HEK293 (cell line): ENCODE measurements around the gene CASKIN1.

Experiments used
- CTCF ChIP-seq: fragments of 450-650 bp; formaldehyde crosslinking; IDR thresholded peaks from 2 replicates; pipeline ENCODE4 v1.5.1; 2016; ENCODE audit warnings: missing biosample characterization, missing genetic modification characterization
- MZF1 ChIP-seq: fragments of 450-650 bp; formaldehyde crosslinking; IDR thresholded peaks from 2 replicates; pipeline ENCODE4 v1.5.1; 2017; ENCODE audit warnings: missing biosample characterization, missing genetic modification characterization, borderline replicate concordance
- SETDB1 ChIP-seq: IDR thresholded peaks from one replicate; pipeline ENCODE4 v1.6.1; 2017; ENCODE audit warnings: mild to moderate bottlenecking, low read length, moderate library complexity, mixed read lengths; ENCODE audit not compliant: insufficient read length
- ZBTB20 ChIP-seq: fragments of 450-650 bp; formaldehyde crosslinking; IDR thresholded peaks from 2 replicates; pipeline ENCODE4 v1.5.1; 2016; ENCODE audit warnings: missing biosample characterization, missing genetic modification characterization
- ZBTB21 ChIP-seq: fragments of 450-650 bp; formaldehyde crosslinking; IDR thresholded peaks from 2 replicates; pipeline ENCODE4 v1.5.1; 2017; ENCODE audit warnings: missing biosample characterization, missing genetic modification characterization
- ZNF221 ChIP-seq: fragments of 450-650 bp; formaldehyde crosslinking; IDR thresholded peaks from 2 replicates; pipeline ENCODE4 v1.5.1; 2017; ENCODE audit warnings: missing biosample characterization, missing genetic modification characterization, borderline replicate concordance
- ZNF311 ChIP-seq: fragments of 450-650 bp; formaldehyde crosslinking; IDR thresholded peaks from 2 replicates; pipeline ENCODE4 v1.5.1; 2017; ENCODE audit warnings: missing biosample characterization, missing genetic modification characterization, borderline replicate concordance
- ZNF354C ChIP-seq: fragments of 450-650 bp; formaldehyde crosslinking; IDR thresholded peaks from 2 replicates; pipeline ENCODE4 v1.5.1; 2016; ENCODE audit warnings: missing biosample characterization, missing genetic modification characterization, low read depth, borderline replicate concordance
- ZNF501 ChIP-seq: fragments of 450-650 bp; formaldehyde crosslinking; IDR thresholded peaks from 2 replicates; pipeline ENCODE4 v1.5.1; 2016; ENCODE audit warnings: missing biosample characterization, missing genetic modification characterization
- ZNF513 ChIP-seq: fragments of 450-650 bp; IDR thresholded peaks from 2 replicates; pipeline ENCODE4 v1.5.1; 2018; ENCODE audit warnings: missing biosample characterization, missing genetic modification characterization
- ZNF664 ChIP-seq: fragments of 450-650 bp; formaldehyde crosslinking; IDR thresholded peaks from 2 replicates; pipeline ENCODE4 v1.5.1; 2016; ENCODE audit warnings: missing biosample characterization, missing genetic modification characterization
- ZNF830 ChIP-seq: fragments of 450-650 bp; IDR thresholded peaks from 2 replicates; pipeline ENCODE4 v1.5.0; 2018; ENCODE audit warnings: missing biosample characterization, missing genetic modification characterization, low read depth, mild to moderate bottlenecking, moderate library complexity
- ZSCAN18 ChIP-seq: fragments of 450-650 bp; formaldehyde crosslinking; IDR thresholded peaks from 2 replicates; pipeline ENCODE4 v1.5.1; 2016; ENCODE audit warnings: missing biosample characterization, missing genetic modification characterization

- TF ChIP-seq CTCF (tag by site-specific recombination) (no peak), ZNF513 (tag by site-specific recombination) (no peak), ZNF221 (tag by site-specific recombination) (no peak), ZNF664 (tag by site-specific recombination) (no peak), ZSCAN18 (tag by site-specific recombination) (no peak), ZNF501 (no peak), ZBTB21 (tag by site-specific recombination) (no peak), ZNF830 (tag by site-specific recombination) (no peak), ZNF311 (tag by site-specific recombination) (no peak), ZNF354C (tag by site-specific recombination) (no peak), ZBTB20 (tag by site-specific recombination) (no peak), MZF1 (tag by site-specific recombination) (no peak), SETDB1 (no peak)
Measured at GRCh38 chr16:2243781-2244180, 47.4 kb upstream of the CASKIN1 start.
